H1 (cell line): ENCODE measurements around the gene OR6C74. TPM values are rescaled to one million over a fixed set of nuclear protein-coding genes. Genes with fewer than 3 reads are reported as not detected.

Experiments used
- CTCF ChIA-PET: fragments of 300-600 bp; sonication (Branson Sonifier 250); formaldehyde crosslinking; loops from one replicate; lab custom pipeline; 2021; ENCODE audit not compliant: partially characterized antibody; lab: Charles Lee
- POLR2A ChIA-PET: fragments of 300-600 bp; sonication (Branson Sonifier 250); formaldehyde crosslinking; loops from one replicate; lab custom pipeline; 2021; ENCODE audit warnings: inconsistent platforms; ENCODE audit not compliant: partially characterized antibody; lab: Charles Lee
- DNase-seq, 2 experiments: peaks; one replicate each; pipeline versions ENCODE4 v3.0.0 to v3.0.0-alpha.2; 2010 to 2022; ENCODE audit warnings: low spot score in 2 of 2, low read depth in 1 of 2, mixed read lengths in 1 of 2
- FAIRE-seq: peaks from 2 replicates; lab custom pipeline; 2011; peaks lifted over from hg19 to GRCh38; lab: Jason Lieb, UNC
- H2AFZ ChIP-seq: 2 replicates; pipeline ENCODE4 v1.8.1; 2012; ENCODE audit warnings: low read length, inconsistent platforms
- H2AK5ac ChIP-seq: 2 replicates; pipeline ENCODE4 v1.6.1; 2013; ENCODE audit warnings: low read depth, low read length
- H2BK120ac ChIP-seq: replicated peaks from 2 replicates; pipeline ENCODE3; 2013; ENCODE audit warnings: low read depth, low read length, inconsistent platforms
- H2BK12ac ChIP-seq: 2 replicates; pipeline ENCODE4 v1.6.1; 2013; ENCODE audit warnings: low read depth, low read length
- H2BK15ac ChIP-seq: 2 replicates; pipeline ENCODE4 v1.6.1; 2013; ENCODE audit warnings: low read length
- H2BK20ac ChIP-seq: 2 replicates; pipeline ENCODE4 v1.6.1; 2013; ENCODE audit warnings: low read length
- H2BK5ac ChIP-seq: 2 replicates; pipeline ENCODE4 v1.6.1; 2013; ENCODE audit warnings: low read depth, low read length
- H3K14ac ChIP-seq: 2 replicates; pipeline ENCODE4 v1.6.1; 2013; ENCODE audit warnings: inconsistent platforms; ENCODE audit not compliant: insufficient read length
- H3K18ac ChIP-seq: 2 replicates; pipeline ENCODE4 v1.6.1; 2013; ENCODE audit warnings: low read length; ENCODE audit errors: extremely low read depth
- H3K23ac ChIP-seq: 2 replicates; pipeline ENCODE4 v1.6.1; 2013; ENCODE audit warnings: inconsistent platforms; ENCODE audit not compliant: insufficient read length
- H3K23me2 ChIP-seq: 2 replicates; pipeline ENCODE4 v1.6.1; 2013; ENCODE audit warnings: low read depth, low read length
- H3K27ac ChIP-seq: 2 replicates; pipeline ENCODE4 v1.6.1; 2011; ENCODE audit warnings: low read depth, low read length, inconsistent platforms
- H3K27me3 ChIP-seq, 4 experiments: replicated peaks in 1 of 4; 1 replicate in 1 of 4; 2 replicates in 3 of 4; pipeline versions ENCODE4 v1.6.1 to v1.8.1; 2011 to 2013; ENCODE audit warnings: low read length in 3 of 4, mild to moderate bottlenecking in 3 of 4, inconsistent platforms in 2 of 4, mixed read lengths in 2 of 4, moderate library complexity in 1 of 4; ENCODE audit not compliant: control insufficient read depth in 3 of 4, insufficient read depth in 3 of 4; ENCODE audit errors: extremely low read depth in 1 of 4
- H3K36me3 ChIP-seq, 4 experiments: 2 replicates each; pipeline versions ENCODE4 v1.6.1 to v1.8.1; 2011 to 2013; ENCODE audit warnings: mild to moderate bottlenecking in 4 of 4, low read length in 3 of 4, moderate library complexity in 2 of 4, control low read depth in 1 of 4, inconsistent platforms in 1 of 4; ENCODE audit not compliant: insufficient read depth in 4 of 4, control insufficient read depth in 2 of 4
- H3K4ac ChIP-seq: replicated peaks from 2 replicates; pipeline ENCODE3; 2013; ENCODE audit warnings: low read length, low read depth, mixed read lengths, inconsistent platforms; ENCODE audit not compliant: insufficient read length
- H3K4me1 ChIP-seq, 4 experiments: replicated peaks in 1 of 4; 1 replicate in 1 of 4; 2 replicates in 3 of 4; pipeline versions ENCODE4 v1.6.1 to v1.8.1; 2011 to 2013; ENCODE audit warnings: low read length in 3 of 4, inconsistent platforms in 2 of 4, mixed read lengths in 1 of 4; ENCODE audit not compliant: insufficient read depth in 4 of 4, control insufficient read depth in 3 of 4
- H3K4me2 ChIP-seq, 2 experiments: 2 replicates each; pipeline versions ENCODE4 v1.6.1 to v1.8.1; 2011 to 2013; ENCODE audit warnings: low read depth in 2 of 2, low read length in 2 of 2, control low read depth in 1 of 2, inconsistent platforms in 1 of 2, mild to moderate bottlenecking in 1 of 2; ENCODE audit not compliant: insufficient read depth in 1 of 2
- H3K4me3 ChIP-seq, 4 experiments: fragments of 200-600, 300-600 bp in 1 of 4; sonication (generic), shearing (Covaris generic), sonication (Bioruptor Twin) in 1 of 4; 2 replicates each; pipeline versions ENCODE4 v1.5.1 to v1.8.1; 2011 to 2016; ENCODE audit warnings: low read length in 4 of 4, low read depth in 3 of 4, control low read depth in 2 of 4, inconsistent platforms in 2 of 4, mild to moderate bottlenecking in 2 of 4, mixed read lengths in 1 of 4, moderate library complexity in 1 of 4; ENCODE audit not compliant: insufficient read depth in 2 of 4; ENCODE audit errors: extremely low read depth in 1 of 4
- H3K56ac ChIP-seq: replicated peaks from 2 replicates; pipeline ENCODE3; 2013; ENCODE audit warnings: low read depth, mild to moderate bottlenecking, mixed read lengths, low read length, inconsistent platforms; ENCODE audit not compliant: insufficient read length
- H3K79me1 ChIP-seq: 2 replicates; pipeline ENCODE4 v1.6.1; 2013; ENCODE audit warnings: low read depth, low read length, control low read depth
- H3K79me2 ChIP-seq, 2 experiments: 2 replicates each; pipeline versions ENCODE4 v1.6.1 to v1.8.1; 2012 to 2013; ENCODE audit warnings: low read length in 2 of 2, mild to moderate bottlenecking in 2 of 2, inconsistent platforms in 1 of 2; ENCODE audit not compliant: insufficient read depth in 2 of 2, control insufficient read depth in 1 of 2
- H3K9ac ChIP-seq, 4 experiments: replicated peaks in 1 of 4; 1 replicate in 1 of 4; 2 replicates in 3 of 4; pipeline versions ENCODE4 v1.6.1 to v1.8.1; 2011 to 2013; ENCODE audit warnings: low read depth in 3 of 4, low read length in 3 of 4, control low read depth in 2 of 4, mild to moderate bottlenecking in 2 of 4, moderate library complexity in 2 of 4, inconsistent platforms in 1 of 4; ENCODE audit errors: extremely low read depth in 1 of 4
- H3K9me3 ChIP-seq, 2 experiments: 2 replicates each; pipeline versions ENCODE4 v1.6.1 to v1.8.1; 2012 to 2013; ENCODE audit warnings: mild to moderate bottlenecking in 2 of 2, moderate library complexity in 2 of 2, control low read depth in 1 of 2, inconsistent platforms in 1 of 2, low read depth in 1 of 2, low read length in 1 of 2, mixed read lengths in 1 of 2; ENCODE audit not compliant: insufficient read depth in 2 of 2
- H4K20me1 ChIP-seq, 2 experiments: replicated peaks in 1 of 2; 2 replicates each; pipeline versions ENCODE3 to v1.8.1; 2011 to 2013; ENCODE audit warnings: inconsistent platforms in 2 of 2, low read length in 2 of 2, mild to moderate bottlenecking in 1 of 2; ENCODE audit not compliant: insufficient read depth in 2 of 2, control insufficient read depth in 1 of 2
- H4K5ac ChIP-seq: 2 replicates; pipeline ENCODE4 v1.6.1; 2013; ENCODE audit warnings: low read length, low read depth, mixed read lengths, inconsistent platforms; ENCODE audit not compliant: insufficient read length
- H4K8ac ChIP-seq: 2 replicates; pipeline ENCODE4 v1.8.0; 2013; ENCODE audit warnings: mild to moderate bottlenecking, moderate library complexity, low read length, inconsistent platforms; ENCODE audit not compliant: insufficient read depth; ENCODE audit errors: extremely low read depth
- H4K91ac ChIP-seq: replicated peaks from 2 replicates; pipeline ENCODE3; 2013; ENCODE audit warnings: low read length, mixed read lengths, inconsistent platforms; ENCODE audit not compliant: insufficient read length
- CTBP2 ChIP-seq: IDR thresholded peaks from 2 replicates; pipeline ENCODE4 v1.7.0; 2011; ENCODE audit warnings: borderline replicate concordance, mild to moderate bottlenecking, moderate library complexity, mixed read lengths, low read length; ENCODE audit not compliant: insufficient read depth, insufficient read length
- RXRA ChIP-seq: IDR thresholded peaks from 2 replicates; pipeline ENCODE4 v1.6.1; 2011; ENCODE audit warnings: low read depth, mild to moderate bottlenecking, low read length, moderate library complexity; ENCODE audit not compliant: insufficient read depth
- TAF1 ChIP-seq: IDR thresholded peaks from 2 replicates; pipeline ENCODE4 v1.6.1; 2011; ENCODE audit warnings: mild to moderate bottlenecking, low read depth, low read length
- WGBS, 2 experiments: shearing (Covaris generic) in 1 of 2; methylation state at CpG; one replicate each; pipeline versions ENCODE4 v1.1.6 to v1.1.7; 2013 to 2015; ENCODE audit warnings: low lambda C conversion rate in 2 of 2, mixed read lengths in 2 of 2, inconsistent platforms in 1 of 2, low coverage in 1 of 2, missing lambda C conversion rate in 1 of 2; ENCODE audit not compliant: insufficient replicate concordance in 2 of 2, insufficient coverage in 1 of 2, insufficient read length in 1 of 2; ENCODE audit errors: extremely low coverage in 1 of 2, missing lambda C conversion rate in 1 of 2; 5-methylcytosine and 5-hydroxymethylcytosine counted together
- polyA plus RNA-seq, 7 experiments: library from polyadenylated mRNA; depleted of rRNA in 3 of 7; stranded (reverse) in 5 of 7; unstranded in 2 of 7; fragments of >200 nt in 5 of 7; fragments of 200-250 nt in 2 of 7; gene quantifications; 1 replicate in 5 of 7; 2 replicates in 1 of 7; 4 replicates in 1 of 7; pipeline versions ENCODE4 v1.2.1 to v1.2.3, GENCODE V29; 2011 to 2013; ENCODE audit warnings: missing spikeins in 2 of 7, mixed read lengths in 2 of 7
- total RNA-seq: library from RNA; stranded (reverse); fragmentation: NEBNext Ultra II Directional; extraction: Animal tissue kit (Norgen Biotek cat#: 25700); gene quantifications from 2 replicates; pipeline ENCODE4 v1.2.1, GENCODE V29; 2021

The OR6C74 gene
- total and polyA plus RNA-seq, 2 of the 8 experiments (the other 6 are each of a cell fraction or from before 2014, with no cell fraction given) = not detected

GRCh38 chr12:55258303-55258702 lies 13.9 kb downstream of the OR6C74 start:
- Histone ChIP-seq H4K5ac (no peak overlapping the region), H3K56ac (no peak overlapping the region), H3K9ac (no peak overlapping the region), H4K8ac (no peak overlapping the region), H2BK20ac (no peak overlapping the region), H3K23ac (no peak overlapping the region), H3K27me3 (no peaks in the 10 kb centered on the region), H2BK120ac (no peak overlapping the region), H4K20me1 (no peaks in the 10 kb centered on the region), H3K79me2 (no peaks in the 10 kb centered on the region), H3K4me3 (no peak overlapping the region), H2AK5ac (no peak overlapping the region), H3K4ac (no peak overlapping the region), H2BK5ac (no peak overlapping the region), H3K36me3 (no peaks in the 10 kb centered on the region), H4K91ac (no peak overlapping the region), H3K23me2 (no peaks in the 10 kb centered on the region), H2AFZ (no peak overlapping the region), H3K79me1 (no peaks in the 10 kb centered on the region), H2BK15ac (no peak overlapping the region), H3K4me1 (no peaks in the 10 kb centered on the region), H3K18ac (no peak overlapping the region), H2BK12ac (no peak overlapping the region), H3K27ac (no peak overlapping the region), H3K9me3 (no peaks in the 10 kb centered on the region; a peak in 1 of 4 replicates), H3K14ac (no peak overlapping the region), H3K4me2 (no peak overlapping the region)
- ChIA-PET POLR2A (no interaction called here), CTCF (interaction anchor here (0.6 kb wide), 1 partner anchor 314 kb away, joined by 3 read pairs; no protein-coding TSS in a partner anchor)
- no peak for FAIRE-seq
- WGBS, 2 experiments = 92% methylated on average over 2 of the region's 2 CpGs; no CpG with 5 or more reads in 1 of the 2 experiments
- DNase-seq = no peak
- no peak for TF ChIP-seq RXRA
- no peak for TF ChIP-seq TAF1
- no peak for TF ChIP-seq CTBP2
